Activated naive CD8-positive, alpha-beta T cell (primary cell): ENCODE data around the gene ZNF630.
A peak's percentile ranks its signal among the peaks of the same experiment; 100 is the strongest.
"Not testable (repeated sequence)": the region's sequence is repeated elsewhere in the genome, so short reads cannot be mapped to it uniquely, and the experiment has no call there.

ENCODE experiments used
- H3K27ac Mint-ChIP-seq: one replicate; pipeline ENCODE4 v1.8.0; 2021; ENCODE audit warnings: mixed read lengths
- H3K27me3 Mint-ChIP-seq: one replicate; pipeline ENCODE4 v1.8.0; 2021; ENCODE audit warnings: mixed read lengths
- H3K36me3 Mint-ChIP-seq: one replicate; pipeline ENCODE4 v1.8.0; 2021; ENCODE audit warnings: mixed read lengths
- H3K4me1 Mint-ChIP-seq: one replicate; pipeline ENCODE4 v1.8.0; 2021; ENCODE audit warnings: low read depth, mixed read lengths
- H3K4me3 Mint-ChIP-seq: one replicate; pipeline ENCODE4 v1.8.0; 2021; ENCODE audit warnings: mild to moderate bottlenecking, mixed read lengths
- H3K9me3 Mint-ChIP-seq: one replicate; pipeline ENCODE4 v1.8.0; 2021; ENCODE audit warnings: low read depth, mixed read lengths

The ZNF630 gene

GRCh38 chrX:48071064-48071985 is at the start of gene ZNF630:
Gene ZNF630, minus strand, starts transcription at chrX:48071640. Its CDS starts 4,754 bp downstream, at chrX:48066886.
- Mint-ChIP-seq H3K9me3 (no peaks in the 10 kb centered on the region), H3K27me3 (no peaks in the 10 kb centered on the region), H3K4me3 (peak within 1 kb of the TSS; percentile 90), H3K27ac (peak within 1 kb of the TSS; percentile 93), H3K36me3 (no peaks in the 10 kb centered on the region), H3K4me1 (peaks cover 17% of the 10 kb centered on the region)

- no peaks in the 10 kb centered on the region for H3K9me3 Mint-ChIP-seq
- no peak overlapping the region for H3K4me3 Mint-ChIP-seq
- H3K27me3 Mint-ChIP-seq = no peaks in the 10 kb centered on the region
- no peak overlapping the region for H3K27ac Mint-ChIP-seq
- no peaks in the 10 kb centered on the region for H3K36me3 Mint-ChIP-seq
- H3K4me1 Mint-ChIP-seq = peaks cover 1% of the 10 kb centered on the region
Observed at GRCh38 chrX:48107717-48108116, 36.3 kb upstream of the ZNF630 start.

- no peaks in the 10 kb centered on the region for H3K36me3 Mint-ChIP-seq
- peaks cover 1% of the 10 kb centered on the region for H3K4me1 Mint-ChIP-seq
- H3K27ac Mint-ChIP-seq = no peak overlapping the region
- no peaks in the 10 kb centered on the region for H3K27me3 Mint-ChIP-seq
- H3K4me3 Mint-ChIP-seq = no peak overlapping the region
- no peaks in the 10 kb centered on the region for H3K9me3 Mint-ChIP-seq
Observed at GRCh38 chrX:48102874-48103374, 31.5 kb upstream of the ZNF630 start.

GRCh38 chrX:48101443-48101842 is 30.0 kb upstream of the ZNF630 start:
- no peak overlapping the region for H3K4me3 Mint-ChIP-seq
- no peaks in the 10 kb centered on the region for H3K27me3 Mint-ChIP-seq
- no peaks in the 10 kb centered on the region for H3K9me3 Mint-ChIP-seq
- no peak overlapping the region for H3K27ac Mint-ChIP-seq
- no peaks in the 10 kb centered on the region for H3K36me3 Mint-ChIP-seq
- peaks cover 1% of the 10 kb centered on the region for H3K4me1 Mint-ChIP-seq

- H3K36me3 Mint-ChIP-seq, H3K4me3 Mint-ChIP-seq, H3K9me3 Mint-ChIP-seq, H3K4me1 Mint-ChIP-seq, H3K27me3 Mint-ChIP-seq, H3K27ac Mint-ChIP-seq: not testable (repeated sequence)
Observed at GRCh38 chrX:48092558-48092957, 21.1 kb upstream of the ZNF630 start.

- H3K4me1 Mint-ChIP-seq = no peaks in the 10 kb centered on the region
- H3K27me3 Mint-ChIP-seq = no peaks in the 10 kb centered on the region
- no peak overlapping the region for H3K4me3 Mint-ChIP-seq
- H3K27ac Mint-ChIP-seq = no peak overlapping the region
- no peaks in the 10 kb centered on the region for H3K36me3 Mint-ChIP-seq
- H3K9me3 Mint-ChIP-seq = no peaks in the 10 kb centered on the region
Observed at GRCh38 chrX:48090123-48090522, 18.7 kb upstream of the ZNF630 start.

- Mint-ChIP-seq H3K36me3 (no peaks in the 10 kb centered on the region), H3K4me3 (no peak overlapping the region), H3K9me3 (no peaks in the 10 kb centered on the region), H3K27ac (no peak overlapping the region), H3K4me1 (no peaks in the 10 kb centered on the region), H3K27me3 (no peaks in the 10 kb centered on the region)
Observed at GRCh38 chrX:48086082-48086481, 14.6 kb upstream of the ZNF630 start.

- no peak overlapping the region for H3K27ac Mint-ChIP-seq
- H3K36me3 Mint-ChIP-seq = no peaks in the 10 kb centered on the region
- no peaks in the 10 kb centered on the region for H3K9me3 Mint-ChIP-seq
- no peaks in the 10 kb centered on the region for H3K4me1 Mint-ChIP-seq
- no peaks in the 10 kb centered on the region for H3K27me3 Mint-ChIP-seq
- no peak overlapping the region for H3K4me3 Mint-ChIP-seq
Observed at GRCh38 chrX:48083706-48084105, 12.3 kb upstream of the ZNF630 start.

GRCh38 chrX:48083212-48083611 is 11.8 kb upstream of the ZNF630 start:
- Mint-ChIP-seq H3K4me3 (no peak overlapping the region), H3K36me3 (no peaks in the 10 kb centered on the region), H3K9me3 (no peaks in the 10 kb centered on the region), H3K4me1 (no peaks in the 10 kb centered on the region), H3K27ac (no peak overlapping the region), H3K27me3 (no peaks in the 10 kb centered on the region)

GRCh38 chrX:48076343-48076742 is 4.9 kb upstream of the ZNF630 start:
- Mint-ChIP-seq H3K36me3 (no peaks in the 10 kb centered on the region), H3K27ac (no peak overlapping the region), H3K4me1 (peaks cover 4% of the 10 kb centered on the region), H3K27me3 (no peaks in the 10 kb centered on the region), H3K9me3 (no peaks in the 10 kb centered on the region), H3K4me3 (no peak overlapping the region)

- Mint-ChIP-seq H3K27ac (peak overlapping the region; percentile 93), H3K36me3 (no peaks in the 10 kb centered on the region), H3K4me1 (peaks cover 17% of the 10 kb centered on the region), H3K4me3 (peak overlapping the region; percentile 90), H3K9me3 (no peaks in the 10 kb centered on the region), H3K27me3 (no peaks in the 10 kb centered on the region)
Observed at GRCh38 chrX:48071986-48072605, 656 bp upstream of the ZNF630 start.

- no peak overlapping the region for H3K4me3 Mint-ChIP-seq
- no peaks in the 10 kb centered on the region for H3K27me3 Mint-ChIP-seq
- no peak overlapping the region for H3K27ac Mint-ChIP-seq
- peaks cover 17% of the 10 kb centered on the region for H3K4me1 Mint-ChIP-seq
- no peaks in the 10 kb centered on the region for H3K9me3 Mint-ChIP-seq
- H3K36me3 Mint-ChIP-seq = no peaks in the 10 kb centered on the region
Observed at GRCh38 chrX:48068096-48068887, 3.1 kb downstream of the ZNF630 start.

- Mint-ChIP-seq H3K4me3 (no peak overlapping the region), H3K27ac (no peak overlapping the region), H3K9me3 (no peaks in the 10 kb centered on the region), H3K27me3 (no peaks in the 10 kb centered on the region), H3K4me1 (peaks cover 6% of the 10 kb centered on the region), H3K36me3 (peaks cover 21% of the 10 kb centered on the region)
Observed at GRCh38 chrX:48064261-48064660, 7.2 kb downstream of the ZNF630 start.

- Mint-ChIP-seq H3K4me1 (no peaks in the 10 kb centered on the region), H3K4me3 (no peak overlapping the region), H3K27me3 (no peaks in the 10 kb centered on the region), H3K36me3 (peaks cover 31% of the 10 kb centered on the region), H3K9me3 (no peaks in the 10 kb centered on the region), H3K27ac (no peak overlapping the region)
Observed at GRCh38 chrX:48059296-48059639, 12.2 kb downstream of the ZNF630 start.
